Hippocampal formation (tissue), 2 donors: Measurements from ENCODE around the gene ZNF592.
"Not testable (repeated sequence)": the region's sequence is repeated elsewhere in the genome, so short reads cannot be mapped to it uniquely, and the experiment has no call there.

ENCODE experiments used
- DNase-seq, 2 donors: peaks; one replicate each; lab custom pipeline; 2025; lab: John Stamatoyannopoulos, UW

The ZNF592 gene

DNA sequence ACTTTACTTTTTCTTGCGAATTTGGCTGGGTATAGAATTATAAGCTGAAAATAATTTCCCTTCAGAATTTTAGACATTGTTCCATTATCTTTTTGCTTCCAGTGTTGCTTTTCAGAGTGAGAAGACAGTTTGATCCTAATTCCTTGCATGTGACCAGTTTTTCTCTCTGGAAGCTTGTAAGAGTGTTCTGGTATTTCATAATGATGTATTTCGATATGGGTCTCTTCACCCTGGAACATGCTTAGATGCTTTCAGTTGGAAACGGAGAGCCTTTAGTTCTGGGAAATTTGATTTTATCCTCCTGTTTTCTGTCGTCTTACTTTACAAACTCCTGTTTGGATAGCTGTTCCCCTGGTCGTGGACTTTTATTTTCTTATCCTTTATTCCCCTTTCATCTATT, 82.6 kb downstream of the ZNF592 start:
- DNase-seq = no peak

DNA sequence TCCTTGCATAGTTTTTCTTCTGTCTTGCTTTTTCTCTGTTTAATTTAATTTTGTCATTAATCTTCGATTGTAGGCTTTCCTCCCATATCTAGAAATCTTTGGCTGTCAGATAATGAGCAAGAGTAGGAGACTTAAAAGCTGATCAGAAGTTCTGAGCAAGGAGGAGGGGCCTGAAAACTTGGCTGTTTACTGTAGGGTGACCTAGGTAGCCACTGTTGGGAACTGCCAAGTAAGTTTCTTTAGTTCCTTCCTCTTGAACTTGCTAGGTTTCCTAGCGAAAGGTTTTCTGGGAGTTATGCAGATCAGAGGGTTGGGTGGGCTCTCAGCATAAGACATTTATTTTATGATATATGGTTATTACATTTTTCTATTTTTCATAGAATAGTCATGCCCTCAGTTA, 83.2 kb downstream of the ZNF592 start:
- DNase-seq = no peak

DNA sequence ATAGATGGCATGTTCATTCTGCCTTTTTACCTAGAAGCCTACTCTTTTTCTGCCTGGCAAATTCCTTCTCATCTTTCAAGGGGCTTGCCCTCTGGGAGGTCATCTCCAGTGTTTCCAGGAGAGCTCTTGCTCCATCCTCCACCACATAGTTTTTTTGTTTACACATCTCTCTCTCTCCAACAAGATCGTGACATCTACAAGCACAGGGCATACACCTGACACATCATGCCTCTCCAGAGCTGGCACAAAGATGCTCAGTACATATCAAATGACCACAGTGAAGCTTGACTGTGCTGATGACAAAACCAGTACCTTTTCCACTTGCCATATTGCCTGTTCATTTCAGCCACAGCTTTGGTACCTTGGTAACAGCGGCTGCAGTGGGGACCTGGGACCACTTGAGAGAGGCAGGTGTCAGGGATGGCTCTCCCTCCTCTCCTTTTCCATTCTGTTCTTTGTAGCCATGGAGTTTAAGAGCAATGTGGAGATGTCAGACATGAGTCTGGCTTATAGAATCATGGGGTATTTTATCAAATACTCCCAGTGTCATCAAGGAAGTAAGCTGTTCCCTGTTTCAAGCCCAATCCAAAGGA, 84.2 kb downstream of the ZNF592 start:
- no peak for DNase-seq

DNA sequence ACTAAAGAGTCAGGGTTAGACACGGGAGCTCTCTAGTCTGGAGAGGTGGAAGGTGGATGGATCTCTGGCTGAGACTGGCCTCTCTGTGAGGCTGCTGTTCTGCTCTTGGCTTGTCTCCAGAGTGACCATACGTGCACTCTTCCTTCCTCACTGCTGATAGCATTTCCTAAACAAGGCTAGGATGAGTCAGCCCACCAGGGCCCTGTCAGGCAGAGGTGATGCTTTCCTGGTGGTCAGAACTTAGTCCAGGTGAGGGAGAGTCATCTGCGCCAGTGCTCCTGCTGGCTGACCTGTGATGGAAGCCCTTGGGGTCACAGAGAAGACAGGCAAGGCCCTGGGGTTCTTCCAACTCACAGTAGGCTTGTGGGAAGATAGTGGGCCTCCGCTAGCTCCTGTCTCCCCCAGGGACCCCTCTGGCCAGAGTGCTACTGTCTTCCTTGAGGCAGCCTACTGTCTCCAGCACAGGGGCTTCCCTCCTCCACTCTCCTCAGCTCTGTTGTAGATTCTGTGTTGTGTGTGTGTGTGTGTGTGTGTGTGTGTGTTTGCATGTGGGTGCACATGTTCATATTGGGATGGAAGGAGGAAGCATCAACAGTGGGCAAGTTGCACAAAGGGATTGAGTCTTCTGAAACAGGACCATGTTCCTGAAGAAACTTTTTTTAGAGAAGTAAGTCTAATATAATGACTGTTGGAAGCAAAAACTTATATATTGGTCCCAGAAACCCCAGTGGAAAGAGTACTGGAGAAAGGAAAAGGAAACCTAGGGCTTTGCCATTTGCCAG, 85.2 kb downstream of the ZNF592 start:
- no peak for DNase-seq

DNA sequence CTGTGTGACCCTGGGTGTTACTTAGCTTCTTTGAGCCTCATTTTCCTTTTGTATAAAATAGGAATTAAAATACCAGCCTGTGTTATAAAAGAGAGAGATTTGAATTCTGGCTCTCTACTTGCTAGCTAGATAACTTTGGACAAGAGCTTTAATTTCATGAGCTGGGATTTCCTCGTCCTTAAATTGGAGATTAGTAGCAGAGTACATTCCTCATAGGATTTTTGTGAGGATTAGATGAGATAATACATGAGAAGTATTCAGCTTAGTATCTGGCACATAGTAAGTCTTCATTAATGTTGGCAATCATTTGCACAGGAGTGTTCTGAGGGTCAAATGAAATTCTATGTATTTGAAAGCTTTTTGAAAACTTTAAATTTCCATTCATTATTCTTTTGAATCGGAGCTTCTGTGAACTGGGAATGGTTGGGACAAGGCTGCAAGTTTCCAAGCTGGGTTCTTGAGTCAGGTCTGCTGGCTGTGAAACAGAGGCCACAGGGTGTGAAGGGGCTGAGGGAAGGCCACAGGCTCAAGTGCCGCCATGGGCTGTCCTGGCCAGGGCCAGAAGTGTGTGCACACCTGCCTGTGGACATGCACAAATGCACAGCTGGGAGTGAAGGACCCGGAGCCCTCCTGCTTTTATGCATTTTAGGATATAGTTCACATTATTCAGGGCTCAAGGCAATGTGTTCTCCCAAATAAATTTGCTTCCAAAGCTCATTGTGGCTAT, 86.0 kb downstream of the ZNF592 start:
- DNase-seq = no peak

DNA sequence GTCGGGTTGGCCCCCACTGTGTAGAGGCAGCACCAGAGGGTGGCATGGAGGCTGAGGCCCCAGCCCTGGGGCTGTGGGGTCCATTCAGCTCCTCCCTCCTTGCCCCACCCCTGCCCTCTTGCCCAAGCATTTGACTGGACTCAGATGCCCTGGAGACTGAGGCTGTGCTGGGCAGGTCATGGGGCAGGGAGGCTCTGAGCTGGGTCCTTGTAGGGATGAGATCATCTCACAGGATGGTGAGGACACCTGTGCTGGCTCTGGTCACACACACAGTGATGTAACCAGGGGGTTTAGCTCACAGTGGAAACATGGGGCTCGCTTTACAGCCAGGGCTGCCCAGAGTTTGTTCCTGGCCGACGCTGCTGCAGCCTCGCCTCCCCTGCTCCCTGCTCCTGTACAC, 86.6 kb downstream of the ZNF592 start:
- no peak for DNase-seq

DNA sequence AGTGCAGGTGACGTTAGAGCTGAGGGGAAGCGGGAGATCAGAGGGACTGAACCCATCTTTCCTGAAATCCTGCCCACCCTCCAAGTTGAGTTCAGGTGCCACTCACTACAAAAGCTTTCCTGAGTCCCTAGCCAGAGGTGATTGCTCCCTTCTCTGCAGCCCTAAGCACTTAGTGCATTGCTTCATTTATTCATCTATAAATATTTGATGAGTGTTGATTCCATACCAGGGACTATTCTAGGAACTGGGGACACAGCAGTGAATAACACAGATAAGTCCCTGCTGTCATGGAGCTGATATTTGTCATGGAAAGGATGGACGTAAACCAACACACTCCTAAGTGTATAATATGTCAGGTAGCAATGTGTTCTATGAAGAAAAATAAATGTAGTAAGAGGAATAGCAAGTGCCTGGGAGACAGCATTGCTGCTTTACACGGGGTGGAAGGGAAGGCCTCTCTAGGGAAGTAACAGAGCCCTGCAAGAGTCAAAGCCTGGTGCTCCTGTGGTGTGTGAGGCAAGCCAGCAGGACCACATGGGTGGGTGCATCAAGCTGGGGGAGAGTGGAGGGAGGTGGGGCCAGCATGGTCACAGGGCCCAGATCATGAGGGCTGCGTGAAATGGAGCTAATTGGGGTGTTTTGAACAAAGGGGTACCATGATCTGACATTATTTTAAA, 87.4 kb downstream of the ZNF592 start:
- DNase-seq = no peak

DNA sequence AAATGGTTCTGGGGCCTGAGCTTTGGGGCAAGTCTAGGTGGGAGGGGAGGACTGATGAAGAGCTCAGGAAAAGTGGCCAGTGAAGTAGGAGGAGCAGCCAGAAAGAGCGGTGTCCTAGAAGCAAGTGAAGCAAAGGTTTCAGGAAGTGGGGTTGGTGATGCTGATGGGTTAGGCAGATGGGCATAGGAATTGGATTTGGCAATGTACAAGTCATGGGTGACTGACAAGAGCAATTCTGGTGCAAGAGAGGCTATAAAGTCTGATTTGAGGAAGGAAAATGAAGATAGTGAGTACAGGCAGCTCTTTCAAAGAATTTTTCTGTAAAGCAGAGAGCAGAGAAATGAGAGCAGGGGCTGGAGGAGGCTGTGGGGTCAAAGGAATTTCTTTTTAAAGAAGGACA, 88.5 kb downstream of the ZNF592 start:
- no peak for DNase-seq

DNA sequence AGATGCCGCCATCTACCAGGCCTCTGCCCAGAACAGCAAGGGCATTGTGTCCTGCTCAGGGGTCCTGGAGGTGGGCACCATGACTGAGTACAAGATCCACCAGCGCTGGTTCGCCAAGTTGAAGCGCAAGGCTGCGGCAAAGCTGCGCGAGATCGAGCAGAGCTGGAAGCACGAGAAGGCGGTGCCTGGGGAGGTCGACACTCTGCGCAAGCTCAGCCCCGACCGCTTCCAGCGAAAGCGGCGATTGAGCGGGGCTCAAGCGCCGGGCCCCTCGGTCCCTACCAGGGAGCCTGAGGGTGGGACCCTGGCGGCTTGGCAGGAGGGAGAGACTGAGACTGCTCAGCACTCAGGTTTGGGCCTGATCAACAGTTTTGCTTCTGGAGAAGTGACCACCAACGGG, 91.3 kb downstream of the ZNF592 start:
- DNase-seq = no peak

DNA sequence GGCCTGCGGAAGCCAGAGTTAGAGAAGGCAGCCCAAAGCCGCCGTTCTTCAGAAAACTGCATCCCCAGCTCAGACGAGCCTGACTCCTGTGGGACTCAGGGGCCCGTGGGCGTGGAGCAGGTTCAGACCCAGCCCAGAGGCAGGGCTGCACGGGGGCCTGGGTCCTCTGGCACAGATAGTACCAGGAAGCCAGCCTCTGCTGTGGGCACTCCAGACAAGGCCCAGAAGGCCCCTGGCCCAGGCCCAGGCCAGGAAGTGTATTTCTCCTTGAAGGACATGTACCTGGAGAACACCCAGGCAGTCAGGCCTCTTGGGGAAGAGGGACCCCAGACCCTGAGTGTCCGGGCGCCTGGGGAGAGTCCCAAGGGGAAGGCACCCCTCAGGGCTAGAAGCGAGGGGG, 91.9 kb downstream of the ZNF592 start:
- no peak for DNase-seq

DNA sequence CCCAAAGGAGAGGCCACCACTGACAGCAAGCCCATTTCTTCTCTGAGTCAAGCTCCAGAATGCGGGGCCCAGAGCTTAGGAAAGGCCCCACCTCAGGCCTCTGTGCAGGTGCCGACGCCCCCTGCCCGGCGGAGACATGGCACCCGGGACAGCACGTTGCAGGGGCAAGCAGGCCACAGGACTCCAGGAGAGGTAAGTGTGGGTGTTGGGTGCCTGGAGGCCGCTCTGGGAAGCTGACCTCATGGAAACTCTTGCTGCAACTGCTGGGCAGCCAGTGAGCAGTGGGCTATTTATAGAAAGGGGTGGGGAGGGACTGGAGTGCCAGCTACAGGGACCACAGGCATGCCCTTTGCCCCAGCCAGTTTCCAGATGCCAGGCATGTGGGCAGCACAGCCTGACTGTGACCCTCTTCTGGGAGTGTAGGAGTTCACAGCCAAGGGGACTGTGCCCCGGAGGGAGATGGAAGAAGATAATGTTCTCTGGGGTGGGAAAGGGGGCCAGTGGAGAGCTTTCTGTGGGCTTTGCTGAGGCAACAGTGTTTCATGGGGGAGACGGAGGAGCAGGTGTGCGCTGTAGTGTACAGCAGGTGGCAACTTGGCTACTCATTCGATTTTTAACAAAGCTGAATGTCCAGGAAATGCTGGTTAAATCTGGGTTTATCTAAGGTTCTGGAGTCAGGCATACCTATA, 92.5 kb downstream of the ZNF592 start:
- no peak for DNase-seq

DNA sequence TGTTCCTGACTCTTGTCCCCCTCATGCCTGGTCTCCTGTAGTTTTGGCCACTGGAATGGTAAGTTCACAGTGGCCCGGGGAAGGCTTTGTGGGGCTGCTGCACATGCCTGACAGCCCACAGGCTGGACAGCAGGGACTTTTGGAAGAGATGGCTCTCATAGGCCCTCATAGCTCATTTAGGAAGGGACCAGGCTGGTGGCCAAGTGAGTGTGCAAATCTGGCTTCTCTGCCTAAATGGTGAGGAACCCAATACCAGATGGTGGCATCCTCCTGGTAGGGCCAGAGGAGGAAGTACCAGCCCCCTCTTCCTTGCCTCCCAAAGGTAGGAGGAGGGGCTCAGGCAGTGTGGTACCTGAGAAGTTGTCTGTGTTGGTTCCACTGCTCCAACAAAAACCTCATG, 94.4 kb downstream of the ZNF592 start:
- no peak for DNase-seq

DNA sequence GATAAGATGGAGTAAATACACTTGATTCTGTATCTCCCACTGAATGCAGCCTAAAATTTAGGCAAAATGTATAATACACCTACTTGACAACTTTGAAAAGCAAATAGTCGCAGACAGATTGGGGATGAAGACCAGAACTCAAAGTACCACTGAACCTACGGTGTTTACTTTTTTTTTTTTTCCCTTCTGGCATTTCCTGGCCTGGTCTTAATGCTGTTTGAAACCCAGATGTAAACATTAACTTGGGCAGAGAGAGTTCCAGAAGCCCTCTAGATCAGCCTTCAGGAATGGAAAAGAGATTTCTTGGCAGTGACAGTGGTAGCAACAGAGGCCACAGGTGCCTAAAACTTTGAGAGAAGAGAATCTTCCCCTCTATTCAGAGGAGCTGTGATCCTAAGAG, 96.6 kb downstream of the ZNF592 start:
- DNase-seq = no peak

DNA sequence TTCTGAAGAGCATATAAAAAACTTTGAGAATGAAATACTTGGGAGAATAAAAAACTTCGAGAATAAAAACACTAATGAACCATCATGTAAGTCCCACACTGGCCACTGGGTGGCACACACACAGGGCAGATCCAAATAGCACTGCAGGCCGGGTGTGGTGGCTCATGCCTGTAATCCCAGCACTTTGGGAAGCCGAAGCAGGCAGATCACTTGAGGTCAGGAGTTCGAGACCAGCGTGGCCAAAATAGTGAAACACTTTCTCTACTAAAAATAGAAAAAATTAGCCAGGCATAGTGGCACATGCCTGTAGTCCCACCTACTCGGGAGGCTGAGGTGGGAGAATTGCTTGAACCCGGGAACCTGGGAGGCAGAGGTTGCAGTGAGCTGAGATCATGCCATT, 97.2 kb downstream of the ZNF592 start:
- DNase-seq = not testable (repeated sequence)

DNA sequence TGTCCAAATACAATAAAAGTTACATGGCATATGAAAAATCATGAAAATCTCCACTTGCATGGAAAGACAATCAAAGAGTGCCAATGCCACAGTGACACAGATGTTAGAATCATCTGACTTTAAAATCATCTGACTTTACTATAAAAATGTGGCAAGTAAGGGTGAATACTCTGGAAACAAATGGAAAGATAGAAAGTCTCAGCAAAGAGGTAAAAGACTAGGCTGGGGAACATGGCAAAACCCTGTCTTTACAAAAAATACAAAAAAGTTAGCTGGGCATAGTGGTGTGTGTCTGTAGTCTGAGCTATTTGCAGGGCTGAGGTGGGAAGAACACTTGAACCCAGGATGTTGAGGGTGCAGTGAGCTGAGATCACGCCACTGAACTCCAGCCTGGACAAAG, 97.9 kb downstream of the ZNF592 start:
- no peak for DNase-seq

DNA sequence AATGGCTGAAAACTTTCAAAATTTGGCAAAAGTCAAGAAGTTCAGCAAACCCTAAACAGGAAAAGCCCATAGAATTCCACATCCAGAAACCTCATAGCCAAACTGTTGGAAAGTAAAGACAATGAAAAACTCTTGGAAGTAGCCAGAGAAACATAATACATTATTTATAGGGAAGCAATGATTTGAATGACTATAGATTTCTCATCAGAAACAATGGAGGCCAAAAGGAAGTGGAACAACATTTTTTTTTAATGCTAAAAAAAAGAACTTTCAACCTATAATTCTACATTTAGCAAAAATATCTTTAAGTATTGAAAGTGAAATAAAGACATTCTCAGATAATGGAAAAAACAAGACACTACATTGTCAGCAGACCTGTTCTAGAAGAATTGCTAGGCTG, 99.0 kb downstream of the ZNF592 start:
- no peak for DNase-seq

DNA sequence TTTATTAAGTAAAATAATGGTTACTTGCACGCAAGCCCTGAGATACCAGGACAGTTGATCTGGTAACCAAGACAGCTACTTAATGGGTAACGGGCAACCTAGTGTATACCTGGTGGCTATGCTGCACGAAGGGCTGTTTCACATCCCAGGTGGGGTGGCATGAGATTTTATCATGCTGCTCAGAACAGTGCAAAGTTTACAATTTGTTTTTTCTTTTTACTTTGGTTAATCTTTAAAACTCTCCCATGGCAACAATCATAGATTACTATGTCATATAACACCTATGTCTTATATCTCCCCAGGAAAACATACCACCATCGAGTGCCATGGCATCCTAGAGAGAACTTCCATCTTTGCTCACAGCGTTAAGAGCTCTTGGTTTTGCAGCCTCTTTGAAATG, 103.8 kb downstream of the ZNF592 start:
- DNase-seq = no peak

DNA sequence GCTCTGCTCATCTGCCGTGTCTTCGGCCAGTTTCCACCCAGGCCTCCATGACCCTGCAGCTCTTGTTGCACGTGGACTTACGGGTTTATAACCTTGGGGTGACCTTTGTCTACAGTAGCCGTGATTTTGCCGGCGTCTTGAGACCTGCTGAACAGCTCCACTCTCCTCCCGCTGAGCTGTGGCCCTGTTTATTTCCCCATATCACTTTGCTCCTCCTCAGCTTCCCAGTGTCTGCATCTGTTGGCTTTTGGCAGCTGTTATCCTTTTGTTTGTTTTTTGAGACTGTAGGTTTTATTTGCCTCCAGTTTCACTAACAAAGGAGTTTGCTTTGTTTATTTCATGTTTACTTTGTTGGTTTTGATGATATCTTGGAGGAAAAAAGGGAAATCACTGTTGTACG, 106.7 kb downstream of the ZNF592 start:
- no peak for DNase-seq

DNA sequence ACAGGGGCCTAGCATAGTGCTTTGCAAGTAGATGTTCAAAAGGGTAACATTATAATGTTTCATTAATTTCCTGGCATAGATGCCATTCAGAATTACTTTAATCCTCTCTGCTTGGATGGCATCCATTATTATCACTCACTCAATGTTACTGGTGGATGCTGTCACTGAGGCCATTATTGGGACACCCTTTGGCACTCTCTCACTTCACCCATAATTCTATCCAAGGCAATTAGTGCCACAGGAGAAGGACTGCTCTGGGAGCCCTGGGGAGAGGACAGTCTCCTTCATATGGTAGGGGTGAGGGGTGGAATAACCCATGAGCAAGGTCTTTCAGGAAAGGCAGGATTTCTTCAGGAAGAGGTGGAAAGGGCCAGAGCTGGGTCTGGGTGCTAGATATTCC, 107.4 kb downstream of the ZNF592 start:
- no peak for DNase-seq
